ENCODE results near the gene SNRPA.
"Not testable (repeated sequence)": the region's sequence is repeated elsewhere in the genome, so short reads cannot be mapped to it uniquely, and the experiment has no call there.

Gene SNRPA

DNA sequence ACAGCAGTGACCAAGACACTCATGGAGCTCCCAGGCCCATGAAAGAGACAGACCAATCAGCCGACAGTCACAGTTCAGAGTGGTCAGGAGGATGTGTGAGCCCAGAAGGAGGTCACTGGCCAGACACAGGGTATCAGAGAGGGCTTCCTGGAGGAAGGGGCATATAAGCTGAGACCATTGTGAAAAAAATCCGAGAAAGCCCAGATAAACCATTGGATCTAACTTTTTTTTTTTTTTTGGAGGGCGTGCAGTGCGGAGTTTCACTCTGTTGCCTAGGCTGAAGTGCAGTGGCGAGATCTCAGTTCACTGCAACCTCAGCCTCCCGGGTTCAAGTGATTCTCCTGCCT, 29.9 kb upstream of the SNRPA start:
- DNase-seq (ENCODE audit: low read depth, low spot score): no peak

DNA sequence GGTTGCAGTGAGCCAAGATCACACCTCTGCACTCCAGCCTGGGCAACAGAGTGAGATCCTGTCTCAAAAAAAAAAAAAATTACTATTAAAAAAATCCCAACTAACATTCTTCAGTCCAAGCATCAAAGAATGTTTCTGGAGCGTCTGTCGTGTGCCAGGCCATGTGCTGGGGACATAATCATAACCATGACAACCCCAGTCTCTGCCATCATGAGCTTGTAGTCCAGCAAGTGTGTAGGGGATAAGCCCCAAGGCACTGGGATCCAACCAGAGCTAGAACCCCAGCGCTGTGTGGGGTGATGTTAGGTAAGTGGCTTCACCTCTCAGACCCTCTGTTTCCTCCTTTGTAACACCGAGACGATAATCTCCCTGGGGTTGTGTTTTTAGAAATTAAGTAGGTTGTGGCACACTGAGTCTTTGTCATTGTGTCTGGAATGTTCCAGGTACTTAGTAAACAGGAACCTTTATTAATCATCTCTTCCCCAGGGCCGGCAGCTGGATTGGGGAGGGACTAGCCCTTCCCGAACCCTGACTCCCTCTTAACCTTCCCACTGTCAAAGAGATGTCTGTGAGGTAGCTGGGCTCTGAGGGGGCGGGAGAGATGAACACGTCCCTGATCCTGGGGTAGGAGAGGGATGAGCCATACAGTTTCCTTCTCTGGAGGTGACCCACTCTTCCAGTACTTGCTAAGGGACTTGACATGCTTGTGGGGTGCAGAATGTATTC, 28.9 kb upstream of the SNRPA start:
- DNase-seq (ENCODE audit: low read depth, low spot score): no peak

DNA sequence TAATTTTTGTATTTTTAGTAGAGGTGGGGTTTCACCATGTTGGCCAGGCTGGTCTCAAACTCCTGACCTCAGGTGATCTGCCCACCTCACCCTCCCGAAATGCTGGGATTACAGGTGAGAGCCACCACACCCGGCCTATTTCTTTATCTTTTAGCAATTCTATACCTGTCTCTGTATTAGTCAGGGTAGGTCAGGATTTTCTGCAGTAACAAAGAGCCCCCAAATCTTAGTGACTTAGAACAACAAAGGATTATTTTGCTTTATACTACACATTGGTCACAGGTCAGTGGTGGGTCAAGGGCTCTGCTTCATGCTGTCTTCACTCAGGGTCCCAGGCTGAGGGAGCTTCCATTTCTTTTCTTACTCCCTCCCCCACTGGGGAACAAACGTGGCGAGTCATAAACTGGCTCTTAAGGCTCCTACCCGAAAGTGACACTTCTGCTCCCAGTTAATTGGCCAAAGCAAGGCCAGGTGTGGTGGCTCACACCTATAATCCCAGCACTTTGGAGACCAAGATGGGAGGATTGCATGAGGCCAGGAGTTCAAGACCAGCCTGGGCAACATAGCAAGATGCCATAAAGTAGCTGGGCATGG, 27.2 kb upstream of the SNRPA start:
- DNase-seq (ENCODE audit: low read depth, low spot score): no peak

DNA sequence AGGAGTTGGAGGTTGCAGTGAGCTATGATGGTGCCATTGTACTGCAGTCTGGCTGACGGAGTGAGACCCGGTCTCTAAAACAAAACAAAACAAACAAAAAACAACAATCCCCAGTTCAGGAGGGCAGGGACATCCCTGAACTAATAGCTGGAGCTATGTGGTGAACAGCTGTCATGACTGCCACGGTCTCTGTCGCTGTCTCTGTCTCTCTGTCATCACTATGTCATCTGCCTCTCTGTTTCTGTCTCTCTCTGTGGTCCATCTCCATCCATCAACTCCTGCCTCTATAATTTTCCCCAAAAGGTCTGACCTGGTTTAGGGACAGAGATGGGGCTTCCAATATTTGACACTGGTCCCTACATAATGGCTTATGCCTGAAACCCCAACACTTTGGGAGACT, 26.7 kb upstream of the SNRPA start:
- DNase-seq (ENCODE audit: low read depth, low spot score): no peak

DNA sequence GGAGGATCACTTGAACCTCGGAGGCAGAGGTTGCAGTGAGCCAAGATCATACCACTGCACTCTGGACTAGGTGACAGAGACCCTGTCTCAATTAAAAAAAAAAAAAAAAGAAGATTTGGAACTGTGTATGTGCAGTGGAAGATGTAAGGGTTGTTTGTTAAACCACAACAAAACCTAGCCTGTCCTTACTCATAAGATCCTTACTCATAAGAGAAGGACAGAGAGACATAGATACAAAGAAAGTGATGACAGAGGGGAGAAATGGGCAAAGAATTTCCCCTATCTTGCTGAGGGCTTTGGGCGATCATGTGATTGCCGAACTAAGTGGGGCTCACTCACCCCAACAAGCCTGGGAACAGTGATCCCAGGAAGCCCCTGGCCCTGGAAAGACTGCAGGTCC, 26.1 kb upstream of the SNRPA start:
- DNase-seq (ENCODE audit: low read depth, low spot score): no peak

DNA sequence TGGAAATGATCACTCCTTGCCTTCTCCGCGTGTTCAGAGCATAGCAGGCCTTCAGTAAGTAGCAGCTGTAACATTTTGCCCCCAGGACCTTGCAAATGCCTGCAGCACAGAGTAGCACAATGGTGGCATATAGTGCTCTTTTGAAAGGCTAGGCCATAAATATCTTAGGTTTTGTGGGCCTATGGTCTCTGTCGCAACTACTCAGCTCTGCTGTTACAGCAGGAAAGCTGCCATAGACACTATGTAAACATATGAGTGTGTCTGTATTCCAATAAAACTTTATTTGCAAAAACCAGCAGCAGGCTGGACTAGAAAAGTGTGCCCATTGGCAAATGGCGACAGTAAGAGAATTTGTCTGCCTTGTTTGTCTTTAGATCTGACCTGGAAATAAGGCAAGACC, 24.7 kb upstream of the SNRPA start:
- no peak for DNase-seq (ENCODE audit: low read depth, low spot score)

DNA sequence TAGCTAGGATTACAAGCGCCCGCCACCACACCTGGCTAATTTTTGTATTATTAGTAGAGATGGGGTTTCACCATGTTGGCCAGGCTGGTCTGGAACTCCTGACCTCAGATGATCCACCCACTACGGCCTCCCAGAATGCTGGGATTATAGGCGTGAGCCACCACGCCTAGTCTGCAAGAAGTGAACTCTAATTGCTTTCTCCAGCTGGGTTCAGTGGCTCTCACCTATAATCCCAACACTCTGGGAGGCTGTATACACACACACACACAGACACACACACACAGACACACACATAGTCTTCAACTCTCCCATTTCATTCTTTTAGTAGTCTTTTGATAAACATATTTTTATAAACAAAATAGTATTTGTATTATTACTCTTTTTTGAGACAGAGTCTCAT, 20.9 kb upstream of the SNRPA start:
- DNase-seq (ENCODE audit: low read depth, low spot score): not testable (repeated sequence)

DNA sequence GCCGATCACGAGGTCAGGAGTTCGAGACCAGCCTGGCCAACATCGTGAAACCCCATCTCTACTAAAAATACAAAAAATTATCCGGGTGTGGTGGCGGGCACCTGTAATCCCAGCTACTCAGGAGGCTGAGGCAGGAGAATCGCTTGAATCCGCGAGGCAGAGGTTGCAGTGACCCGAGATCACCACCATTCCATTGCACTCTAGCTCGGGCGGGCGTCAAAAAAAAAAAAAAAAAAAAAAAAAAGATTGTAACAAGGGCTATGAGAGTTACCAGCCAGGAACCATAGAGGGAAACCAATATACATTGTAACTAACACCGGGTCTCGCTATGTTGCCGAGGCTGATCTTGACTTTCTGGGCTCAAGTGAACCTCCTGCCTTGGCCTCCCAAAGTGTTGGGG, 18.7 kb upstream of the SNRPA start:
- not testable (repeated sequence) for DNase-seq (ENCODE audit: low read depth, low spot score)

DNA sequence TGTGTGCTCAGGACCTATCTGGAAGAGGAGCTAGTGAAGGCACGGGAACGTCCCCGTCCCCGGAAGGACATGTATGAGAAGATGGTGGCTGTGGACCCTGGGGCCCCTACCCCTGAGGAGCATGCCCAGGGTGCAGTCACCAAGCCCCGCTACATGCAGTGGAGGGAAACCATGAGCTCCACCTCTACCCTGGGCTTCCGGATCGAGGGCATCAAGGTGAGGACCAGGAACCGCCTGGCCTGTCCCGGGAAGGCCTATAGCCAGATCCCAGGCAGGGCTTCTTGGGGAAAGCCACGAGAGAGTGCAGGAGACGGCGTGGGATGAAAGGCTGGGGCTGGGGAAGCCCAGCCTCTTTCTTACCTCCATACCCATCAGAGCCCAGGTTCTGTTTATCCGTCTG, 17.9 kb upstream of the SNRPA start:
- DNase-seq (ENCODE audit: low read depth, low spot score): no peak

DNA sequence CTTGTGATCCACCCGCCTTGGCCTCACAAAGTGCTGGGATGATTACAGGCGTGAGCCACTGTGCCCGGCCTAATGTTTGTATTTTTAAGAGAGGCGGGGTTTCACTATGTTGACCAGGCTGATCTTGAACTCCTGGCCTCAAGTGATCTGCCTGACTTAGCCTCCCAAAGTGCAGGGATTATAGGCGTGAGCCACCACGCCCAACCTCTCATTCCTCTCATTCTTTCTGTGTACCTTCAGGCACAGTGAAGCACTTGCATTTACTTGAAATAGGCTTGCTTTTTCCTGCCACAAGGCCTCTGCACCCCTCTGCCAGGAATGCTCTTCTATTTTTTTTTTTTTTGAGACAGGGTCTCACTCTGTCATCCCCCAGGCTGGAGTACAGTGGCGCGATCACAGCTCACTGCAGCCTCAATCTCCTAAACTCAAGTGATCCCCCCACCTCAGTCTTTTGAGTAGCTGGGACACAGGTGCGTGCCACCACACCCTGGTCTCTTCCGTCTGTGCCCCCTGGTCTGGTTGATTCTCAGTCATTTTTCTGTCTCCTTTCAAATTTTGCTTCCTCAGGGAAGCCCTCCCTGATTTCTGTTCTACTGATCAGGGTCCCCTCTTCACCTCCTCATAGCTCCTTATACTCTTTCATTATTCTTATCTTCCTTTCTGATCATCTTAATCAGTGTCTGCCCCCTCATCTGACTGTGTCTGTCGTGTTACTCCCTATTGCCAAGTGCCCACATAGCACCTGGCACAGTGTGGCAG, 15.8 kb upstream of the SNRPA start:
- DNase-seq (ENCODE audit: low read depth, low spot score): no peak

DNA sequence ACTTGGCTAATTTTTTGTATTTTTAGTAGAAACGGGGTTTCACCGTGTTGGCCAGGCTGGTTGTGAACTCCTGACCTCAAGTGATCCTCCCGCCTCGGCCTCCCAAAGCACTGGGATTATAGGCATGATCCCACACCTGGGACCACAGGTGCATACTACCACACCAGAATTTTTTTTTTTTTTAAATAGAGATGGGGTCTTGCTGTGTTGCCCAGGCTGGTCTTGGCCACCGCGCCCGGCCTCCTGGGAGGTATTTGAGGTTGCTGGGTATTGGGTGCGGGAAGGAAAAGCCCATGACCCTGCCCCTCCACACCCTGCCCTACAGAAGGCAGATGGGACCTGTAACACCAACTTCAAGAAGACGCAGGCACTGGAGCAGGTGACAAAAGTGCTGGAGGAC, 14.3 kb upstream of the SNRPA start:
- DNase-seq (ENCODE audit: low read depth, low spot score): no peak

DNA sequence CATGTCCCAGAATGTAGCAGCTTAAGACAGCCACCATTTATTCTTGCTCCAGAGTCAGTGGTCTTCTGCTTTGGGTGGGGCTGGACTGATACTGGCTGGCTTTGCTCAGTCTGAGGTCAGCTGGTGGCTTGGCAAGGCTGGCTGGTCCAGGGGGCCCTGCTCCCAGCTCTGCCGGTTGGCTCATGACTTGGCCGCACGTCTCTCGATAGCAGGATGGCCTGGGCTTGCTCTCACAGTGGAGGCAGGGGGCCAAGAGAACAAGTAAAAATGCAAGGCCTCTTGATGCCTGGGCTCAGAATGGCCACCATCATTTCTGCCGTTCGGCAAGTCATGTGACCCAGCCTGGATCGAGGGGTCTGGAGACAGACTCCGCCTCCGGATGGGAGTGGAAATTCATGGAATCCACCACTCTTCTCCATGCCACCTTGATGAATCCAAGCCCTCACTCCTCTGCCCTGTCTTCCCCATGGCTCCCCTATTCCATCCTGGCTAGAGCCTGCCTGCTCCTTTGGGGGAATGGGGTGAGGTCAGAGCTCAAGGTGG, 13.8 kb upstream of the SNRPA start:
- no peak for DNase-seq (ENCODE audit: low read depth, low spot score)

DNA sequence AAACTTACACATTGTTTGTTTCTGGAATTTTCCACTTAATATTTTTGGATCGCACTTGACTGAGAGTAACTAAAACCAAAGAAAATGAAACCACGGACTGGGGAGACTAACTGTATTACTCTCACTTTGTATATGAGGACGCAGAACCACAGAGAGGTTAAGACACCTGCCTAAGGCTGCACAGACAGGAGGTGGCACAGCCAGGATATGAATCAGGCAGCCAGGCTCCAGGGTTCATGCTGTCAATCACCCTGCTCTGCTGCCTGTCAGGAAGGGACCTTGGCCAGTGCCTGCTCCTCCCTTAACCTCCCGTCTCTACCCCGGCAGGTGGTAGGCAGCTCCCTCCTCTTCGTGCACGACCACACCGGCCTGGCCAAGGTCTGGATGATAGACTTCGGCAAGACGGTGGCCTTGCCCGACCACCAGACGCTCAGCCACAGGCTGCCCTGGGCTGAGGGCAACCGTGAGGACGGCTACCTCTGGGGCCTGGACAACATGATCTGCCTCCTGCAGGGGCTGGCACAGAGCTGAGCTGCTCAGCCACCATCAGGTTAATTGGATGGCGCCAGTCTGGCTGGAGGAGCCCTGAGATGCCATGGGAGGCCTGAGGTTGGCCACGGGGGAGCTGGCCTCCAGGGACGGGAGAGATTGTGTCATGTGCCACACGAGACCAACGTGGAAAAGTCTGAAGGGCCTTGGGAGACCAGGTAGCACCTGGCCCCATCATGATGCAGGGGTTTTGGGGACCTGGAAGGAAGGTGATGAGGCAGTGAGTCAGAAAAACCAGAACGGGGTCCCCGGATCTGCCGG, 11.8 kb upstream of the SNRPA start:
- DNase-seq (ENCODE audit: low read depth, low spot score): no peak

DNA sequence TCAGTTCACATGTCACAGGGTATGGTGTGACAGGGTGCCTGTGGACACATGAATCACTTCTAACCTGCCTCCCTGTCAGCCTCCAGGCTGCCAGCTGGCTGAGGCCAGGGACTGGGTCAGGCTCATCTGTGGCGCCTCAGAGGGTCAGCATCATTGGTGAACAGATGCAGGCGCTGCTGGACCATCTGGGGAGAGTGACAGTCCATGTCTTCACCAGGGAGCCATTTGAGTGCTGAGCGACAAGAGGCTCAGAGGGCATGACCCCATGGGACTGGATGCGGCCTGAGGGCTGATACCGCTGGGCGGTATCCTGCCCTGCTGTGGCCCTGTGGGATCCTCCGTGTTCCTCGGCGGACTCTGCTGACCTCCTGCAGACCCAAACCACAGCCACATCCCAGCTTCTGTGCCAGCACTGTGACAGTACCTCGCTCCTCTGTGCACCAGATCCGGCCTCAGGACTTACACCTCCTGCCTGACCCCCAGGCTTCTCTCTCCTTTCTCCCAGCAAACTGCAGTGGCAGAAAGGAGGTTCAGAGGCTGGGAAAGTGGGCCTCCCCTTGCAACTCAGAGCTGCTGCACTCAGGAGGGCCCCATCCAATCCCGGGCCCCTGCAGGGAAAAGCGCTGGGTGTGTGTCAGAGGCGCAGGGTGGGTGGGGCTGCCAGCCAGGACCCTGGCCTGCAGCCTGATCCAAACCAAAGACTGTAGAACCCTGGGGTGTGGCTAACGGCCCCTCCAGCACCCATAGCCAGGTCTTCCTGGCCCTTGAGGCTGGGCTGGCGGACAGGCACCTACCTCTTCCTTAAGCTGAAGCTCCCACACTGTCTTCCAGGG, 10.9 kb upstream of the SNRPA start:
- no peak for DNase-seq (ENCODE audit: low read depth, low spot score)

DNA sequence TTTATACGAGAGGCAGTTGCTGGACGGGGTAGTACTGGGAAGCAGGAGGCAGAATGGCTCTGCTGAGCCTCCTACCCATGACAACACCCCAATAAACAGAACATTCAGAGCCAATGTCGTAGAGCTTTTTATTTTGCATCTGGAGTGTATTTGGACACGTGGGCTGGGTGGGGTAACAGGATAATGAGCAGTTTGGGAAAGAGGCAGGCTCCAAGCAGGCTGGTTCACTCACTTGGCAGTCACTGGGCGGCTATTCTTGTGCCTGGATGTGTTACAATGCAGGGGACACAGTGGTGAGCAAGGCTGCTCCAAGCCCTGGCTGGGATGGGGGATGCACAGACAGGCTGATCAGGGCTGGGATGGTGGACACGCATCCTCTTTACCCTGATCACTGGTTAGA, 10.3 kb upstream of the SNRPA start:
- DNase-seq (ENCODE audit: low read depth, low spot score): no peak

DNA sequence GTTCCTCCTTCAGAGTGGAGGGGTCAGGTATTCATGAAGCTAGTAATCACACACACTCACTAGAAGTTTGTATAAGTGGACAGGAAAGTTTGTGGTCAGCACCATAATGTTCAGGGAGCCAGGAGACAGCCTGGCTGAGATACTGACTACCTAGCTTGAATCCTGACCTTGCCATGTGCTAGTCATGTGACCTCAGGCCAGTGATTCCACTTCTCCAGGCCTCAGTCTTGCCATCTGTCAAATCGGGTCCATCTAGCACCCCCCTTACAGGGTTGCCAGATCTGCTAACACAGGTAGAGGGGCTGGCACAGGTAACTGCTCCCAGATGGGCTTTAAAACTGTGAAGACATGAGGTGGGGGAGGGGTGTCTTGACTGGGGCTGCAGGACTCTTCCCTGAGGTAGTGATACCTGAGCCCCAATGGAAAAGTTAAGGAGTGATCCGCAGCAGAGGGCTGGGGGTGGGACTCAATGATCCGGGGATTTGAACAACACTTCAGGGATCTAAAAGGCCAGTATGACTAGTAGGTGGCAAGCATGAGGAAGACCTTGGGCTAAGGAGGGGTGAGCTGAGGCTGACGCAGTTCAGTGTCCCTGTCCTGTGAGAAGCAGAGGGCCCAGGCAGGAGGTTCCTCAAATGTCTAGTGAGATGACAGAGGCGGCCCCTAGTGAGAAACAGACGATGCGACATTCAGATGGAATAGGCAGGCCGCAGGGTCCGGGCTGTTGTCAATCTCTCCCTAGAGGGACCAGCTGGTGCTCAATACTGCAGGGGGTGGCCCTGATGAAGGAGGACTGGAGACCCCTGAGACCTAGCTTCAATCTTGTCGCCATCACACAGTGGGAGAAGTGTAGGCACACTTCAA, 9.2 kb upstream of the SNRPA start:
- no peak for DNase-seq (ENCODE audit: low read depth, low spot score)

DNA sequence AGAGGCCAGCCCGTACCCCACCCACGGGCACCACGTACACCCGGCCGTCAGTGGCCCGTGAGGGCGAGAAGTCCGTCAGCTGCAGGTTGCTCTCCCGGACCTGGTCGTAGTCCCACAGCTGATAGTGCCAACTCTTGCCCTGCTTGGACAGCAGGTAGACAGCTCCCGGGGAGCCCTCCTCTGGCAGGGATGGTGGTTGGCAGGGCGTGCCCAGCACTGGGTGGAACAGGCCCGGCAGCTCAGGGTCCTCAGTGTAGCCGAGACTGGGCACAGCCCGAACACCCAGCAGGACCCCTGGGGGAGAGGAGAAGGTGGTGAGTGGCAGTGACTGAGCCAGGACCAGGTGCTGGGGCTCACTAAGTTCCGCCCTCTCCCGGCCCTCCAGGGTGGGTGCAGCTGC, 8.5 kb upstream of the SNRPA start:
- DNase-seq (ENCODE audit: low read depth, low spot score): no peak

DNA sequence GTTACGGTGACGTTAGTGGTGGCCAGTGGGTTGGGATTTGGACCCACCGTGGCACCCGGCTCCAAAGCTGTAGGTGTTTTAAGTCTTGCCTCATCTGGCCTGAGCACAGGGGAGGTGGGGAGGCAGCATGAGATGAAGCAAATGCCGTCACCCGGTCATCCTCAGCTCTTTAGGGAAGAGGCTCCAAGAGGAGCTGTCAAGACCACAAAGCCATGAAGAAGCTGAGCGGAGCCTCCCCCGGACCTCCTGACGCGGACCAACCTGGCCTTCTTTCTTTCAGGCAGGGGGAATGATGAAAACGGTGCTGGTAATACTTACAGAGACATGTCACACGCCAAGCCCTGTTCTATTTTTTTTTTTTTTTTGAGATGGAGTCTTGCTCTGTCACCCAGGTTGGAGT, 8.1 kb upstream of the SNRPA start:
- no peak for DNase-seq (ENCODE audit: low read depth, low spot score)

DNA sequence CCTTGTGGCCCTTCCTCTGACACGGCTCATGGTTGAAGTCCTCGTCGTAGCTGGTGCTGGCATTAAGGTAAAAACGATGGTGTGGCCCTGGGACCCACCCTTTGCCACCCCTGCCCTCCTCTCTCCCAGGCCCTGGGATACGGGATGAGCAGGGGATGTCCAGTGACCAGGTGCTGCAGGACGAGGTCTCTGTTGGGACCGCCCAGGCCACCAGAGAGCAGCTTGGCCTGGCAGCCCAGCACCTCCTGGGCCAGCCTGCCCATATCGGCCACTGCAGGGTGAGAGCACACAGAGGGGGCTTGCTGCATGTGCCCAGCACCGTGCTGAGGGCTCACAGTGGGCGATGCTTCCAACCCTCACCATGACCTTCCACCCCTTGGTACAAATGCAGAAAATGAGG, 7.1 kb upstream of the SNRPA start:
- DNase-seq (ENCODE audit: low read depth, low spot score): no peak
